Cortex of kidney (tissue), 1 donor: ENCODE data around the gene HFE.
"Not testable (repeated sequence)": the region's sequence is repeated elsewhere in the genome, so short reads cannot be mapped to it uniquely, and the experiment has no call there.

Source experiments
- DNase-seq: peaks from one replicate; lab custom pipeline; 2025; lab: John Stamatoyannopoulos, UW

Gene HFE

DNA sequence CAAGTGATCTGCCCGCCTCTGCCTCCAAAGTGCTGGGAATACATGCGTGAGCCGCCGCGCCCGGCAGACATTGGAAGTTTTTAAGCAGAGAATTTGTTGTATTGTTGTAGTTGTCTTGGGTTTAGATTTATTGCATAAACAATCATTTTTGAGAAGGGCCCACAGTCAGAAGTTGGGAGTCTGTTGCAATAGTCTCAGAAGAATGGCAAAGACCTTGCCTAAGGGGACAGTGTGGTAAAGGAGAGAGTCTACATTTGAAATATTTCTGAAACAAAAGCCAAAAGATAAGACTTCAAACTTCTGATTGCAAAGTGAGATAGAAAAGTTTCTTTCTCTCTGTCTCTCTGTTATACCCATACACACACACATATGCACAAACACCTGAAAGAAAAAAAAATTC, 22.5 kb downstream of the HFE start:
- DNase-seq: no peak

DNA sequence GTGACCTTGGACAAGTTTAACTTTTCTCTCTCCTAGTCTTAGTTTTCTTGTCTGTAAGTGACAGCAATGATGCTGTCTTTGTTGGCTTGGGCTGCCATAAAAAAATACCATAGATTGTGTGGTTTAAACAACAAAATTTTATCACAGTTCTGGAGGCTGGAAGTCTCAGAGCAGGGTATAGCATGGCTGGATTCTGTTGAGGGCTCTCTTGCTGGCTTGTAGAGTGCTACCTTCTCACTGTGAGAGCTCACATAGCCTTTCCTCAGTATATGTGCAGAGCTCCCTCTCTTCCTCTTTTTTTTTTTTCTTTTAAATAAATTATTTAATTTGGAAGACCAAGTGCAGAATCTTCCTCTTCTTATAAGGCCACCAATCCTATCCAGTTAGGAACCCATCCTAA, 26.3 kb downstream of the HFE start:
- no peak for DNase-seq

DNA sequence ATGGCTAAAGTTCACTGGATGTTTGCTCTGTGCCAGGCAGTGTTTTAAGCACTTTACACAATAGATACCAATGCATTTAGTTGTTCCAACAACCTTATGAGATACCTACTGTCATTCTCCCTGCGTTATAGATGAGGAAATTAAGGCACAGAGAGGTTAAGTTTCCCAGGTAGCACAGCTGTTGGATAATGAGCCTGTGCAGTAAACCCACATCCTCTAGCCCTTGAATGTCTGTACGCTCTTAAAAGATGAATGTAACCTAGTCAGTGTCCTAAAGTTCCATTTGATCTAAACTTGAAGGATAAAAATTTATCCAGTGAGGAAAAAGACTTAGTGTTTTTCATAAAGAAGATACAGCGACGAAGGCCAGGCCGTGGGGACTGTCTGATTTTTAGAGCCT, 28.0 kb downstream of the HFE start:
- no peak for DNase-seq

DNA sequence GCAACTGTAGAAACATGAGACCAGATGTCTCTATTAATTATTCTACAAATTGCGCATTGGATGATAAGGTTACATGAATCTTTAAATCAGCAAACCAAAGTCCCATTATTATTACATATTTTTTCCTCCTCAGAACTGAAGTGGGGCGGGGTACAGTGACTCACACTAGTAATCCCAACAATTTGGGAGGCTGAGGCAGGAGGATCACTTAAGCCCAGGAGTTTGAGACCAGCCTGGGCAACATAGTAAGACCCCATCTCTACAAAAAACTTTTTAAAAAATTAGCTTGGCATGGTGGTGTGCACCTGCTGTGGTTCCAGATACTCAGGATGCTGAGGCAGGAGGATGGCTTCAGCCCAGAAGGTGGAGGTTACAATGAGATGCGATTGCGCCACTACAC, 29.0 kb downstream of the HFE start:
- no peak for DNase-seq

DNA sequence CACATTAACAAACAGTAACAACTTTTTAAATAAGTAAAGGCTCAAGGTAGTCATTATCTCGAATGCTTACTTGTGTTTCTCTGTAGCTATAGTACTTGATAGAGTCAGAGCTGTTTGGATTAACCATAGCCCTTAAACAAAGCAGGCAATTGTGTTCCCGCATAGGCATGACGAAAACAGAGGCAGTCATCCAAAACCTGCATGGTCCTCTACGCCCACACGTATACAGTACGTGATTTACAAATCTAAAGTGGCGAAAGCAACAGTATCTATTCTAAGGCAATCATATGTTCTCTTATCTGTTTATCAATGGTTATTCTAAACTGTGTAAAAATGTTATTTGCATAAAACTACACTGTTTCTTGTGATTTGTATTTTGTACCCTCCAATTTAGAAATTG, 31.8 kb downstream of the HFE start:
- no peak for DNase-seq

DNA sequence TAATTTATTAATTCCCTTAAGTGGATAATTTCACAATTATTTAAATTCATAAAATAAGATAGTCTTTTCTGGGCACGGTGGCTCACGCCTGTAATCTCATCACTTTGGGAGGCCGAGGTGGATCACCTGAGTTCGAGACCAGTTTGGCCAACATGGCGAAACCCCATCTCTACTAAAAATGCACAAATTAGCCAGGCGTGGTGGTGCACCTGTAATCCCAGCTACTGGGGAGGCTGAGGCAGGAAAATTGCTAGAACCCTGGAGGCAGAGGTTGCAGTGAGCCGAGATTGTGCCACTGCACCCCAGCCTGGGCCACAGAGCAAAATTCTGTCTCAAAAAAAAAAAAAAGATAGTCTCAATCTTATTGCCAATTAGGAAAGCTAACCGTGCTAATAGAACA, 32.9 kb downstream of the HFE start:
- DNase-seq: not testable (repeated sequence)

DNA sequence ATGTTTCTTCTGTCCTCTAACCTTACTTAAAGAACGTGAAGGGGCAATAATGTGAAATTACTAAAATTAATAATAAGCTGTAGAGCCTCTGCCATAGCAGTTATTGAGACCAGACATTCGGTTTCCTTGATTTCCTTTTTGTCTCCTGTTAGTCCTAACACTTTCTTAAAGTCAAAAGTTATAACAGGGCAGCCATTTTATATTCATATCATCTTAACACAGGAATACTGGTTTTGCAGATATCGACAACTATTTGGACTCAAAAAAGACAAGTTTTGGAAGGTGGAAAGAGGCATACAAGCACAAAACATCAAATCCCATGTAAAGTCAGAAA, 33.5 kb downstream of the HFE start:
- no peak for DNase-seq

DNA sequence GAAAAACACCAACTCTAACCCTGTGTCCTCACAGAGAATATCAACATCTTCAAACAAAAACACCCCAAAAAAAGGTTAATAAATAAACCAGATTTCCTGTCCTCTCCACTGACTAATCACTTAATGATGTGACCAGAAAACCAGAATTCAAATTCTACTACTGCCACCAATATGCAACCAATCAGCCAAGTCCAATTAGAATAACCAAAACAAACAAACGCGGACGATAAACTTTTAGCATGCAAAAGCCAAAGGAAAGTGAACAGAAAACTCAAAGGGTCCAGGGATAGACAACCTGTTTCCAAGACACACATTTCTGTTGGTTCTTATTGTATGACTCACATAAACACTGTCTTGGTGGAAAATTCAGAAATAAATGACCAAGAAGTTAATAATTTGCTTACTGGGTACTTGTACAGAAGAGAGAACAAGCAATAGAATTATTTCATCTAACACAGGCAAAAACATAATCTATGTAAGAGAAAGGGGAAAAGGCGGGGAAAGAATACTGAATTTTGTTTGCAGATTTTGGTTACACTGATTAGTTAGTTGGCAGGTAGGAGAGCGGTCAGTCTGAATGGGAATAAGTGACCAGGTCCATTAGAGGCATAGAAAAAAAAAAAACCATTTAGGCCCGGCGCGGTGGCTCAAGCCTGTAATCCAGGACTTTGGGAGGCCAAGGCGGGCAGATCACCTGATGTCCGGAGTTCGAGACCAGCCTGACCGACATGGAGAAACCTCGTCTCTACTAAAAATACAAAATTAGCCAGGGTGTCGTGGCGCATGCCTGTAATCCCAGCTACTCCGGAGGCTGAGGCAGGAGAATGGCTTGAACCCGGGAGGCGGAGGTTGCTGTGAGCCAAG, 34.1 kb downstream of the HFE start:
- no peak for DNase-seq

DNA sequence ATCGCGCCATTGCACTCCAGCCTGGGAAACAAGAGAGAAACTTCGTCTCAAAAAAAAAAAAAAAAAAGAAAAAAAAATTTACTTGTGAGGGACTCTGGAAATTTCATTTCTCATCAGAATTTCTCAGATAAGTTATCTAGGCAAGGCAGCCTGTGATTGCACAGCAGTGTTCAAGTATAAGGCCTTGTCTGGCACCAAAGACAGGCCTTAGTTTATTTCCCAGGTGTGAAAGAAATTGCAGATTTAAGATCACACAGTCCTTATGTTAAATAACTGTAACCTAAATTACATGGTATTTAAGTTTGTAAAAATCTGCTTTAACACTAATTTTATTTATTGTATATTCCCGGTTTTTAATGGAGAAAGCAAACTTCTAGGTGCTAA, 34.8 kb downstream of the HFE start:
- DNase-seq: no peak

DNA sequence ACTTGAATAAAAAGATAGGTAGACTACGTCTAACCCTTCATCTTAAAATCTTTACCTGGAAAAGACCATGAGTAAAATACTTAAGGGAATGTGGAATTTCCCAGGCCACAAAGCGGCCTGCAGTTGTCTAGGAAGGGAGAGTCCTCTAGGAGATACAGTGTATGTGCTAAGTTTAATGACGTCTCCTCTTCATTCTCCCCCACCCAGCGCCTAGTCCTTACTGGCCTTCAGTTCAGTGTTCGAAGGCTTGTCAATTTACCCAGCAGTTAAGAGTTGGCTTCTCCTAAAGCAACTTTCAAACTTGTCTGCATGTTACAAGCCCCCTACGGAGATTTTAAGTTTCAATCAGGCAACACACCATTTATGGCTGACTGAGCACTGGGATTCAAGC, 35.2 kb downstream of the HFE start:
- DNase-seq: no peak

DNA sequence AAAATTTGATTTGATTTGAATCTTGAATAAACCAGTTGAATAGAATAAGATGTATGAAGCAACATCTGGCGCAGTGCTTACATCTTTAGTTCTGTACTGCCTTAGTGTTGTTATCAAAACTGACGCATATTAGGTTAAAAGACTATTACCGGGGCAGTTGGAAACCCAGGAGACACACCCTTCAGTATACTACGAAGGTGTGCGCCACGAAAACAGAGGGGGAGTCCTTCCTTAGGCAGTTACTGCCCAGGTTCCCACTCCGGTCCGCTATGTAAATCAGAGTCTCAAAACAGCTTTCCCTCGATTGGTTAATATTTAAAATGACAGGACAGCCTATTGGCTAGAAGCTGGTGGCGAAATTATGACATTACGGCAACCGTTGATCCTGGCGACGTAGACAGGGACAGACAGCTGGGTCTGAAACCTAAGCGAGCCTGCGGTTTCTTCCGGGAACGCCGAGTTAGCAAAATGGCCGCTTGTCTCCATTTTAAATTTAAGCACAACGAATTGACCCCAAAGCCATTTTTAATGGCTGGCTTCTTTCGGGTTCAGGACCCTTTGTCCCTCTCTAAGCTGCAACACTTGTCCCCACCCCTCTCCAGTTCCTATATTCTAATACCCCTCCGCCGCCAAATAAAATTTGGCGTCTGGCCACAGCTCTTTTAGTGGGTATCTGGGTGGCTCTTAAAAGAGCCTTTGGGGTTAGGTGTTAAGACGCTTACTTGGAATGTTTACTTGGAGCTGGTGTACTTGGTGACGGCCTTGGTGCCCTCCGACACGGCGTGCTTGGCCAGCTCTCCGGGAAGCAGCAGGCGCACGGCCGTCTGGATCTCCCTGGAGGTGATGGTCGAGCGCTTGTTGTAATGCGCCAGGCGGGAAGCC, 35.8 kb downstream of the HFE start:
- DNase-seq: no peak

DNA sequence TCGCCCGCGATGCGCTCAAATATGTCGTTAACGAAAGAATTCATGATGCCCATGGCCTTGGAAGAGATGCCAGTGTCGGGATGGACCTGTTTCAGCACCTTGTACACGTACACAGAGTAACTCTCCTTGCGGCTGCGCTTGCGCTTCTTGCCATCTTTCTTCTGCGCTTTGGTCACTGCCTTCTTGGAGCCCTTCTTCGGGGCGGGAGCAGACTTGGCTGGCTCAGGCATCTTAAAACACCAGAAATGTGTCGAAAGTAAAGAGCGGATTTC, 36.4 kb downstream of the HFE start:
- no peak for DNase-seq

DNA sequence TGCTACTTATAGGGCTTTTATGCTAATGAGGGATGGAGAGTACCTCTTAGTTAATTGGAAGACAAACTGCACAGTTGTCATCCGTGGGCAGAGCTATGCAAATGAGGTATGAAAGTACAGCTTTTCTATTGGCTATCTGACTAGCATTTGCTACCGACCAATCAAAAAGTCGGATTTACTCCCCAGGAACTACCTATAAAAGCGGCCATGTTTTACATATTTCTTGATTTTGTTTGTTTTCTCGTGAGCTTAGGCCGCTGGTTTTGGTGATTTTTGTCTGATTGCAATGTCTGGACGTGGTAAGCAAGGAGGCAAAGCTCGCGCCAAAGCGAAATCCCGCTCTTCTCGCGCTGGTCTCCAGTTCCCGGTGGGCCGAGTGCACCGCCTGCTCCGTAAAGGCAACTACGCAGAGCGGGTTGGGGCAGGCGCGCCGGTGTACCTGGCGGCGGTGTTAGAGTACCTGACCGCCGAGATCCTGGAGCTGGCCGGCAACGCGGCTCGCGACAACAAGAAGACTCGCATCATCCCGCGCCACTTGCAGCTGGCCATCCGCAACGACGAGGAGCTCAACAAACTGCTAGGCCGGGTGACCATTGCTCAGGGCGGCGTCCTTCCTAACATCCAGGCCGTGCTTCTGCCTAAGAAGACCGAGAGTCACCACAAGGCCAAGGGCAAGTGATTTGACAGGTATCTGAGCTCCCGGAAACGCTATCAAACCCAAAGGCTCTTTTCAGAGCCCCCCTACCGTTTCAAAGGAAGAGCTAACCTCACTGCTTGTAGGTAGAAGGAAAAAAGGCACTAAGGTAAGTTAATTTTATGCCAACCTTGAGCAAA, 36.9 kb downstream of the HFE start:
- peak; percentile 18 for DNase-seq

DNA sequence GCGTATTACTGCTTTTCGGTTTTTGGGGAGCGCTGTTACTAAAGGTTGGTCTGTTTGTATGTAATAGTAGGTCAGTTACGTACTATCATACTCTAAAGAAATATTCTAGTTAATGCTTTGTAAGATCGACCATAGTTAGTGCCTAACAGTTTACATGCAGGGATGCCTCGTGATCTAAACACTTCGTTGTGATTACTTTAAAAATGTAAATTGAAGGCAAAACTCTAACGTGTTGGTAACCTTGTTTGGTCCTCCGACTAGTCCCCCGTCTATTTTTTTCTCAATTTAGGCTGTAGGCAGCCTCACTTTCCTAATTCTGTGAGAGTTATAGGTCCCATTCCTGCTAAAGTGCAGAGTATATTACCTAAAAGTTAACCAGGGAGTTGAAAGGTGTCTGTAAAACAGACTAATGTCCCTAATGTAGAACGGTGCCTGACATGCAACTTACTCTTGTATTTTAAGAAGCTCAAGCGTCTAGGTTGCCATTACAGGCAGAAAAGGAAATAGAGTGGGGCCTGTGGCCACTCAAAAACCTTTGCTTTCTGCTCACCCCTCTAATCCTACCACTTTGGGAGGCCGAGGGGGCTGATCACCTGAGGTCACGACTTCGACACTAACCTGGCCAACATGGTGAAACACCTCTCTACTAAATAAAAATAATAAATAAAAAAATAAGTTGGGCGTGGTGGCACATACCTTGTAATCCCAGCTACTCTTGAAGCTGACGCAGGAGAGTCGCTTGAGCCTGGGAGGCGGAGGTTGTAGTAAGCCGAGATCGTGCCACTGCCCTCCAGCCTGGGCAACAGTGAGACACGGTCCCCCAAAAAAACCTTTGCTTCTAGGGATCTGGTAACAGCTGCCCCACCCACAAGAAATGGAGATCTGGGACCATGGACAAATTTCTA, 37.8 kb downstream of the HFE start:
- no peak for DNase-seq

DNA sequence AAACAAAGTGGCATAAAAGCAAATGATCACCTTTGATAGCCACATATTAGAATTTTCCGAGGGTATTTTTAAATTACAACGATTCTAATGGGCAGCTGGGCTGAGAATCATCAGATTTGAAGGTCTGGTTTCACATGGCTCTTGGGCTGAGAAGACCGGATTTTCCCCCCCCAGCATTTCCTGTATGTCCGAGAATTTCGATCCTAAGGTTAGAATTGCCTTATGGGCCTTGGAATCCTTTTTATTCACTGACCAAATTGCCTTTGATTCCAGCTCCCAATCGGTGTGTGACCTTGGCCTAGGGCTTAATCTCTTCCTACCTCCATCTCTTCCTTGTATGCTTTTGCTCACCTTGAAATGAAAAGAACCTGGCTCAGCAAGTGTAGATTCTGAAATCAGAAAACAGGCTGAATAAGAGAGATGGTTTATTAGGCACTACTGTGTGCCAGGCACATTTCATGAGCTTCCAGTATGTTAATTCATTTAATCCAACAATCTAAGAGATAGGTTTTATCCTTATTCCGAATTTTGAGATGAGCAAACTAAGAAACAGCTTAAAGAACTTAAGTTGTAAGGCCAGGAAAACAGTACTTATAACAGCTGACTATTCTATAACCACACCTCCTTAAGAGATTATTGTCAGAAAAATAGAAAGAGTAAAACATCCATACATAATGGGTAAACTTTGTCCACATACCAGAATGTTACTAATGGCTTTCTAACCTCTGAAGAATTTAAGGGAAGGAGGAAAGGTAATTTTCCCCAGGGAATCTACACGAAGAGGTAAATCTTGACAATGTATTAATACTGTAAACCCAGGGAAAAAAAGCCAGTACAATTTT, 39.4 kb downstream of the HFE start:
- no peak for DNase-seq

DNA sequence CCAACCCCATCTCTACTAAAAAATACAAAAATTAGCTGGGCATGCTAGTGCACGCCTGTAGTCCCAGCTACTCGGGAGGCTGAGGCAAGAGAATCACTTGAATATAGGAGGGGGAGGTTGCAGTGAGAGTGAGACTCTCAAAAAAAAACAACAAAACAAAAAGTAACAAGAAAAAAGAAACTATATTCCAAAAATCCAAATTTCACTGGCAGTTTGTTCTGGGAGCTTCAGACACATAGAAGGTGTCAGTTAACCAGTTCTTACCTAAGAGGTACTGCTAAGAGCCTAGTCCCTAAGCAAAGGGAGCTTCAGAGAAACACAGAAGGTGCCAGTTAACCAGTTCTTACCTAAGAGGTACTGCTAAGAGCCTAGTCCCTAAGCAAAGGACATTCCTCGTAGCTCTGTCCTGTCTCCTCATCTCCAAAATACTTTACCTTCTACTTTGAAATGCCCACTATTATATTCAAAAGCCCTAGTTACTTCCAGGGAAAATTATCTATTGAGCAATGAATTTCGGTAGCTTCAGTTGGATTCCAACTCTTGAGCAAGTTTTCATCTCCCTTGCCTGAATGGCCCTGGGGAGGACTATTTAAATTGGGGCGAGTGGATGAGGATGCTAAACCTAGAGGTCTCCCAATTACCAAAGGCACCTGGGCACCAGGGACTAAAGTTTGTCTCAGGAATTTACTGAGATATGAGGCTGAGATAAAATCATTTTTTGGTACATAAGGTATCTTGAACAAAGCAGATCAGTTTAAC, 41.0 kb downstream of the HFE start:
- DNase-seq: no peak

DNA sequence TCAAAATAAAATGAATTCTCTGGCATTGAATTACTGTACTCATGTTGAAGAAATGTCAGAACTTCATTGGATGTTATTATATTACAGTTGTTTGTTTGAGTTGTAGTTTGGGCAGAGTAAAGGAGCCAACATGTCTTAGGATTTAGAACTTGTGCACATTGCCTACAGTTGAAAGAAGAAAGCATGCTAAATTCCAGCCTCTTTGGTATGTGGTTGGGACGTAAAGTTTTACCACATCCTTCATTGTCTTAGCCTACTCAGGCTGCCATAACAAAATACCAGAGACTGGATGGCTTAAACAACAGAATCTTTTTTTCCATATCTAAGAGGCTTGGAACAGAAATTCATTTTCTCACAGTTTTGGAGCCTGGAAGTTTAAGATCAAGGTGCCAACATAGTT, 42.4 kb downstream of the HFE start:
- DNase-seq: no peak

DNA sequence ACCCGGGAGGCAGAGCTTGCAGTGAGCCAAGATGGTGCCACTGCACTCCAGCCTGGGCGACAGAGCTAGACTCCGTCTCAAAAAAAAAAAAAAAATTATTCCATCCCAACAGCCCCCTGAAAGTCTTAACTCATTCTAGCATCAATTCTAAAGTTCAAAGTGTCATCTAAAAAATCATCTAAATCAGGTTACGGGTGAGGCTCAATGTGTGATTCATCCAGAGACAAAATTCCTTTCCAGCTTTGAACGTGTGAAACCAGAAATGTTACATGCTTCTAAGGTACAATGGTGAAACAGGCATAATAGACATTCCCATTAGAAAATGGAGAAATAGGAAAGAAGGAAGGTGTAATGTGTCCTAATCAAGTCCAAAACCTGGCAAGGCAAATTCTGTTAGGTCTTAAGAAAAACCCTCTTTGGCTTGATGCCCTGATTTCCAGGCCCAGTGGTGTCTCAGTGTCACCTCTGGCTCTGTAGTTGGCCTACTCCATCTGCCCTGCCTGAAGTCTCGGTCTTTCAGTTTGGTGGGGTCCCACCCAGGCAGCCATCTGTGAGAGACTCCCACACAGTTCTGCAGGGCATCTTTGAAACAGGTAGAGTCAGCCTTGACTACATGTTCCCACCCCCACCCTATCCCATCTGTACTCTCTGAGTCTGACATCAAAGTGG, 43.5 kb downstream of the HFE start:
- DNase-seq: no peak

DNA sequence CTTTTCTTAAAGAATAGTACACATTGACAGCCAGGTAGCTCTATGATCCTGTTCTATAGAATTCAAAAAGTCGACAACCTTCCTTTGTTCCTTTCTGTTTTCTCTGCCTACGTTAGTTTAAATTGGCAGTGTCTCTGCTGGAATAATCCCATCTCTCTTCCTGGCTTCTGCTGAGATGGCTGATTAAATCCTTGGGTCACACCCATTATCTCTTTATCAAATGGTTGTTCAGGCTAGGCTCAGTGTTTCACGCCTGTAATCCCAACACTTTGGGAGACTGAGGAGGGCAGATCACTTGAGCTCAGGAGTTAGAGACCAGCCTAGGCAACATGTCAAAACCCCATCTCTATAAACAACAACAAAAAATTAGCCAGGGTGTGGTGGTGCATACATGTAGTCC, 44.4 kb downstream of the HFE start:
- no peak for DNase-seq

DNA sequence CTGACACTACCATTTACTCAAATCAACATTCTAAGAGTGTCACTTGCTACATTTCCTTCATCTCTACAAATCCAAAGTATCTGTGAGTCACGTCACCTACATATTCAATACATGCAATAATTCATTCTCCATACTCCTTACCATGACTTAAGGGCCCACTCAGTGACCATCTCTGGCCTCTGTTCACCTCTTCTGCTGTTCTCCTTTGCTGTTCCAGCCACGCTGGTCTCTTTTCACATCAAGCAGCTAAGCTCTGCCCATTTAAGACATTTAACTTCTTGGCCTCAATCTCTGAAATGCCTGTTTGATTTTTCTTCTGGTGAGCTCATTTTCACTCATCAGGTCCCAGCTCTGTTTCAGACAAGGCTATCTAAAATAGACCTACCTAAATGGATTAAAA, 46.5 kb downstream of the HFE start:
- no peak for DNase-seq
